Measurements from ENCODE around the gene EPHB2.

- TF ChIP-seq, protein P1, sequence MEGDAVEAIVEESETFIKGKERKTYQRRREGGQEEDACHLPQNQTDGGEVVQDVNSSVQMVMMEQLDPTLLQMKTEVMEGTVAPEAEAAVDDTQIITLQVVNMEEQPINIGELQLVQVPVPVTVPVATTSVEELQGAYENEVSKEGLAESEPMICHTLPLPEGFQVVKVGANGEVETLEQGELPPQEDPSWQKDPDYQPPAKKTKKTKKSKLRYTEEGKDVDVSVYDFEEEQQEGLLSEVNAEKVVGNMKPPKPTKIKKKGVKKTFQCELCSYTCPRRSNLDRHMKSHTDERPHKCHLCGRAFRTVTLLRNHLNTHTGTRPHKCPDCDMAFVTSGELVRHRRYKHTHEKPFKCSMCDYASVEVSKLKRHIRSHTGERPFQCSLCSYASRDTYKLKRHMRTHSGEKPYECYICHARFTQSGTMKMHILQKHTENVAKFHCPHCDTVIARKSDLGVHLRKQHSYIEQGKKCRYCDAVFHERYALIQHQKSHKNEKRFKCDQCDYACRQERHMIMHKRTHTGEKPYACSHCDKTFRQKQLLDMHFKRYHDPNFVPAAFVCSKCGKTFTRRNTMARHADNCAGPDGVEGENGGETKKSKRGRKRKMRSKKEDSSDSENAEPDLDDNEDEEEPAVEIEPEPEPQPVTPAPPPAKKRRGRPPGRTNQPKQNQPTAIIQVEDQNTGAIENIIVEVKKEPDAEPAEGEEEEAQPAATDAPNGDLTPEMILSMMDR (IDR thresholded peaks at IDR 0.05) = peak; percentile 84
- no peak for TF ChIP-seq RFX5 (IDR thresholded peaks at IDR 0.05)
- no peak for TF ChIP-seq CHD2 (IDR thresholded peaks at IDR 0.05; ENCODE audit: low read length, partially characterized antibody)
- no peak for TF ChIP-seq EP300 (IDR thresholded peaks at IDR 0.05)
- TF ChIP-seq, protein P2, sequence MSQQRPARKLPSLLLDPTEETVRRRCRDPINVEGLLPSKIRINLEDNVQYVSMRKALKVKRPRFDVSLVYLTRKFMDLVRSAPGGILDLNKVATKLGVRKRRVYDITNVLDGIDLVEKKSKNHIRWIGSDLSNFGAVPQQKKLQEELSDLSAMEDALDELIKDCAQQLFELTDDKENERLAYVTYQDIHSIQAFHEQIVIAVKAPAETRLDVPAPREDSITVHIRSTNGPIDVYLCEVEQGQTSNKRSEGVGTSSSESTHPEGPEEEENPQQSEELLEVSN (IDR thresholded peaks at IDR 0.05; ENCODE audit: borderline replicate concordance, low read depth) = no peak
- TF ChIP-seq JUN (IDR thresholded peaks at IDR 0.05) = no peak
- TF ChIP-seq RCOR1 (IDR thresholded peaks at IDR 0.05; ENCODE audit: low read depth, low read length) = no peak
- no peak for TF ChIP-seq CBX8 (IDR thresholded peaks at IDR 0.05)
- TF ChIP-seq POLR2A (IDR thresholded peaks at IDR 0.05; ENCODE audit: low read length) = no peak
- TF ChIP-seq MAZ (IDR thresholded peaks at IDR 0.05; ENCODE audit: borderline replicate concordance, low read depth, low read length) = no peak
- TF ChIP-seq BHLHE40 (IDR thresholded peaks at IDR 0.05; ENCODE audit: low read depth, low read length) = no peak
- TF ChIP-seq BCL3 (IDR thresholded peaks at IDR 0.05) = no peak
- TF ChIP-seq NR3C1 (IDR thresholded peaks at IDR 0.05) = no peak
These were observed 36.9 kb upstream of the EPHB2 start for GRCh38 chr1:22673486-22674409.
